Spleen (tissue), 11 donors: ENCODE data around the gene DELE1. TPM values are rescaled to one million over a fixed set of nuclear protein-coding genes. Genes with fewer than 3 reads are reported as not detected.

Experiments used
- DNase-seq: peaks from one replicate; pipeline ENCODE4 v3.0.0-alpha.2; 2020
- H3K27ac ChIP-seq, 8 donors: fragments of 200-600 bp; sonication (generic) in 7 of 8; 1 replicate in 4 of 8; 2 replicates in 4 of 8; pipeline versions ENCODE4 v1.5.0 to v1.8.0; 2016 to 2021; ENCODE audit warnings: inconsistent platforms in 4 of 8, mild to moderate bottlenecking in 4 of 8, moderate library complexity in 1 of 8
- H3K27me3 ChIP-seq, 7 donors: fragments of 200-600 bp; sonication (generic) in 6 of 7; replicated peaks in 1 of 7; 1 replicate in 4 of 7; 2 replicates in 3 of 7; pipeline versions ENCODE4 v1.5.0 to v1.8.0; 2016 to 2021; ENCODE audit warnings: inconsistent platforms in 3 of 7, mild to moderate bottlenecking in 1 of 7
- H3K36me3 ChIP-seq, 6 donors: fragments of 200-600 bp; sonication (generic) in 5 of 6; 1 replicate in 4 of 6; 2 replicates in 2 of 6; pipeline versions ENCODE4 v1.5.0 to v1.8.0; 2016 to 2021; ENCODE audit warnings: inconsistent platforms in 2 of 6
- H3K4me1 ChIP-seq, 6 donors: fragments of 200-600 bp; sonication (generic) in 5 of 6; 1 replicate in 3 of 6; 2 replicates in 3 of 6; pipeline versions ENCODE4 v1.5.0 to v1.8.0; 2016 to 2021; ENCODE audit warnings: inconsistent platforms in 3 of 6
- H3K4me3 ChIP-seq, 8 donors: fragments of 200-600 bp; sonication (generic) in 7 of 8; 1 replicate in 4 of 8; 2 replicates in 4 of 8; pipeline versions ENCODE4 v1.5.0 to v1.8.0; 2016 to 2021; ENCODE audit warnings: inconsistent platforms in 4 of 8, mild to moderate bottlenecking in 4 of 8, moderate library complexity in 2 of 8
- H3K9me3 ChIP-seq, 8 donors: fragments of 200-600 bp; sonication (generic) in 7 of 8; 1 replicate in 4 of 8; 2 replicates in 4 of 8; pipeline versions ENCODE4 v1.5.0 to v1.8.0; 2016 to 2021; ENCODE audit warnings: inconsistent platforms in 4 of 8
- POLR2A ChIP-seq, 3 donors: fragments of 450-650 bp; IDR thresholded peaks; one replicate each; pipeline ENCODE4 v1.5.1; 2017; ENCODE audit warnings: antibody characterized with exemption in 3 of 3, mild to moderate bottlenecking in 1 of 3
- POLR2AphosphoS5 ChIP-seq, 3 donors: sonication (generic); formaldehyde crosslinking; IDR thresholded peaks; one replicate each; pipeline ENCODE4 v1.5.1; 2017; ENCODE audit warnings: antibody characterized with exemption in 3 of 3
- WGBS, 5 donors: extraction: QIAGEN DNeasy Blood & Tissue Kit in 3 of 5; methylation state at CpG; one replicate each; pipeline versions ENCODE4 v1.1.5 to v1.1.7; 2013 to 2018; 5-methylcytosine and 5-hydroxymethylcytosine counted together
- intact Hi-C: fragments of 100-400 bp; cut with DNase I; formaldehyde crosslinking; loops from one replicate; pipeline ENCODE4 v1.15.0; 2023; ENCODE audit warnings: low total_unique reads
- polyA plus RNA-seq, 3 donors: library from polyadenylated mRNA; stranded (reverse); fragments of 200-250 nt; gene quantifications; one replicate each; pipeline ENCODE4 v1.2.1, GENCODE V29; 2013
- total RNA-seq, 7 donors: library from RNA; depleted of rRNA in 3 of 7; stranded (reverse); fragments of >200 nt in 3 of 7; fragmentation: NEBNext Ultra II Directional in 4 of 7; extraction: Animal tissue kit (Norgen Biotek cat#: 25700) in 4 of 7; gene quantifications; one replicate each; pipeline versions ENCODE4 v1.1.0 to v1.2.1, GENCODE V29; 2016 to 2021
- TF ChIP-seq, protein P1 (sequence below), 11 experiments: fragments of 200-600 bp in 7 of 11; fragments of 450-650 bp in 4 of 11; sonication (generic) in 4 of 11; IDR thresholded peaks in 8 of 11; conservative IDR thresholded peaks in 3 of 11; 1 replicate in 7 of 11; 2 replicates in 4 of 11; pipeline versions ENCODE4 v1.4.0 to v1.8.0; 2016 to 2021; ENCODE audit warnings: antibody characterized with exemption in 11 of 11, inconsistent platforms in 4 of 11, mild to moderate bottlenecking in 1 of 11
- donor health status: healthy with polysubstance abuse.
- donor health status: DM: no; HTN: no; CAD: no; lungs with moderate emphysema.
- donor health status: DM: no; HTN: no; CAD: no.
- donor health status: Bipolar disorder and iron deficiency.
- donor health status: healthy.
- donor health status: DM: no; HTN: no; CAD: no.
- donor health status: DM: yes; HTN: yes; CAD: no.

Gene DELE1
- total and polyA plus RNA-seq, 10 donors: 36.1 to 194 (median 130) TPM

DNA sequence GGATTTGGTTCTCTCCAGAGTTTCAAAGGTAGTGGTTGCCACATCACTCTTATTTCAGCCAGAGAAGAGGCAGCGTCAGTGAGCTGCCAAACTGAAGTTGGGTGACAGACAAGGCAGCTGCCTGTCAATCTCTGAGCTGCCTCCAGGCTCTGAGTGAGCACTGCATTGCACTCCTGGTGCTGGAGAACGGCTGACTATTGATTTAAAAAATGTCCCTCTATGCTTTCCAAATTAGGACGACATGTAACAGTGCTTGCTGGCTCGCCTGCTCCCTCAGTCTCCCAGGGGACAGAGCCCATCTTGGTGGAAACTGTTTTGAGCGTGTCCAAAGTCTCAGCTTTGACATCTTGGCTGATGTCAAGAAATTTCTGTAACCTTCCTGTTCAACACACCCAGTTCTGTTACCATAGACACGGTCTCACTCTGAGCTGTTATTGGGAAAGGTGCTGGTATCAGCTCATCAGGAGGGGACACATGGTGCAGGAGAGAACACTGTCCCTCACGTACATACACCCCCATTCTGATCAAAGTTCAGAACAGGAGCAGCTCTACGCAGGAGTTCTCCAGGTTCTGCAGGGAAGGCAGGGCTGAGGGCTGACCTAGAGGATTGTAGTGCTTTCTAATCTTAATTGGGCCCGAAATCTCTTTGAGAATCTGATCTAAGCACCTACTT, 18.6 kb downstream of the DELE1 start:
- DNase-seq: no peak
- WGBS, 5 donors: 82 to 89% (median 85%) methylated on average over 9 of the region's 9 CpGs
- no peak overlapping the region for H3K4me3 ChIP-seq
- no peaks in the 10 kb centered on the region for H3K9me3 ChIP-seq
- H3K27me3 ChIP-seq: no peaks in the 10 kb centered on the region
- peak in 1 of 3 donors; percentile 1 for TF ChIP-seq POLR2AphosphoS5 (IDR thresholded peaks at IDR 0.05)
- TF ChIP-seq POLR2A (IDR thresholded peaks at IDR 0.05): no peak
- H3K36me3 ChIP-seq: peaks cover 0 to 62% (median 28%) of the 10 kb centered on the region in 6 donors
- peak overlapping the region in 5 of 8 donors; percentile 20 to 82 (median 65) for H3K27ac ChIP-seq
- intact Hi-C loops: no loop called here
- peaks cover 4 to 71% (median 44%) of the 10 kb centered on the region in 6 donors for H3K4me1 ChIP-seq

DNA sequence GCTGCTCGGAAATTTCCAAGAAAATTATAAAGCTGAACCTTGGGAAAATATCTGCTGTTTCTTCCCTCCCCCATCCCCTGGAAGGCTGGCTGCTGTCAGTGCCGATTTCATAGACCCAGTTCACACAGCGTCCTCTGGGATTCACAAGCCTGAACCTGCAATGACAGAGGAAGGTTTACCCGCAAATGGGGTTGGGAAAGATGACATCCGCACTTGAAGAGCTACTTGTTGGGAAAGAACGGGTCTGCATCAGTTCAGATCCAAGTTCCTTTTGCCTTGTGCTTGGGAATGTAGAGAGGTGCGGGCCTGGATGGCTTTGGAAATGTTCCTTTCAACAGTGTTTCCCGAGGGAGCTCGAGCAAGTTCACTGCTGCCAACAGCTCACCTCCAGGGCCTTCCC, 20.4 kb downstream of the DELE1 start:
- intact Hi-C loops: no loop called here
- peaks cover 0 to 54% (median 10%) of the 10 kb centered on the region in 6 donors for H3K36me3 ChIP-seq
- H3K27ac ChIP-seq: peak overlapping the region in 4 of 8 donors; percentile 29 to 69 (median 60)
- no peak for DNase-seq
- H3K27me3 ChIP-seq: no peaks in the 10 kb centered on the region
- 75 to 86% (median 84%) methylated on average over 9 of the region's 9 CpGs for WGBS, 5 donors
- H3K4me1 ChIP-seq: peaks cover 16 to 89% (median 59%) of the 10 kb centered on the region in 6 donors
- H3K9me3 ChIP-seq: no peaks in the 10 kb centered on the region
- TF ChIP-seq POLR2A (IDR thresholded peaks at IDR 0.05) (no peak), POLR2AphosphoS5 (IDR thresholded peaks at IDR 0.05) (peak in 1 of 3 donors; percentile 19)
- TF ChIP-seq, protein P1, sequence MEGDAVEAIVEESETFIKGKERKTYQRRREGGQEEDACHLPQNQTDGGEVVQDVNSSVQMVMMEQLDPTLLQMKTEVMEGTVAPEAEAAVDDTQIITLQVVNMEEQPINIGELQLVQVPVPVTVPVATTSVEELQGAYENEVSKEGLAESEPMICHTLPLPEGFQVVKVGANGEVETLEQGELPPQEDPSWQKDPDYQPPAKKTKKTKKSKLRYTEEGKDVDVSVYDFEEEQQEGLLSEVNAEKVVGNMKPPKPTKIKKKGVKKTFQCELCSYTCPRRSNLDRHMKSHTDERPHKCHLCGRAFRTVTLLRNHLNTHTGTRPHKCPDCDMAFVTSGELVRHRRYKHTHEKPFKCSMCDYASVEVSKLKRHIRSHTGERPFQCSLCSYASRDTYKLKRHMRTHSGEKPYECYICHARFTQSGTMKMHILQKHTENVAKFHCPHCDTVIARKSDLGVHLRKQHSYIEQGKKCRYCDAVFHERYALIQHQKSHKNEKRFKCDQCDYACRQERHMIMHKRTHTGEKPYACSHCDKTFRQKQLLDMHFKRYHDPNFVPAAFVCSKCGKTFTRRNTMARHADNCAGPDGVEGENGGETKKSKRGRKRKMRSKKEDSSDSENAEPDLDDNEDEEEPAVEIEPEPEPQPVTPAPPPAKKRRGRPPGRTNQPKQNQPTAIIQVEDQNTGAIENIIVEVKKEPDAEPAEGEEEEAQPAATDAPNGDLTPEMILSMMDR (IDR thresholded peaks at IDR 0.05 in 8 of 11, conservative IDR thresholded peaks at IDR 0.05 in 3 of 11): no peak
- no peak overlapping the region for H3K4me3 ChIP-seq

DNA sequence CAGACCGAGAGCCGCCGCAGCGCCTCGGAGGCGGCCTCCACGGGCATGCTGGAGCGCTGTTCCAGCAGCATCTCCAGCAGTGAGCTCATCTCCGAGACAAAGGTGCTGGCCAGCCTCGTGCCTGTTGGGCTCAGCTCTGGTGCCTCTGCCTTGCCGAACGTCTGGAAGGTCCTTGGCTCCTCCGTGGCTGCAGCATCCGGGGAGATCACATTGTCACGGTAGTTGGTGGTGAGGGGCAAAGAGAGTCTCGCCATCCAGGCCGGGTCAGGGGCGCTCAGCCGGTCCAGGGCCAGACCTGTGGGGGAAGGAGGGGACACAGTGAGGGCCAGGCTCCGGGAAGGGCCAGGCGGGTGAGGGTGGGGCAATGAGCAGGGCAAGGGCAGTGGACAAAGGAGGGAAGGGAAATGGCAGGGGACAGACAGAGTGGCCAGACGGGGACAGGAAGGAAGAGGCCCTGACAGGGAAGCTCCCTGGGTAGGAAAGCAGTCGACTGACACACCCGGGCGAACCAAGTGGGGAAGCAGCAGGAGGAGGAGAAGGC, 21.9 kb downstream of the DELE1 start:
- intact Hi-C loops: no loop called here
- DNase-seq: peak; percentile 86
- H3K4me3 ChIP-seq: no peak overlapping the region
- no peaks in the 10 kb centered on the region for H3K27me3 ChIP-seq
- TF ChIP-seq, protein P1 (IDR thresholded peaks at IDR 0.05 in 8 of 11, conservative IDR thresholded peaks at IDR 0.05 in 3 of 11): no peak
- TF ChIP-seq POLR2AphosphoS5 (IDR thresholded peaks at IDR 0.05): peak; percentile 70 to 83 (median 80)
- peaks cover 17 to 98% (median 66%) of the 10 kb centered on the region in 6 donors for H3K4me1 ChIP-seq
- WGBS, 5 donors: 53 to 70% (median 59%) methylated on average over 22 to 25 of the region's 25 CpGs
- H3K9me3 ChIP-seq: no peaks in the 10 kb centered on the region
- peaks cover 0 to 54% (median 5%) of the 10 kb centered on the region in 6 donors for H3K36me3 ChIP-seq
- peak overlapping the region in 5 of 8 donors; percentile 29 to 69 (median 57) for H3K27ac ChIP-seq

DNA sequence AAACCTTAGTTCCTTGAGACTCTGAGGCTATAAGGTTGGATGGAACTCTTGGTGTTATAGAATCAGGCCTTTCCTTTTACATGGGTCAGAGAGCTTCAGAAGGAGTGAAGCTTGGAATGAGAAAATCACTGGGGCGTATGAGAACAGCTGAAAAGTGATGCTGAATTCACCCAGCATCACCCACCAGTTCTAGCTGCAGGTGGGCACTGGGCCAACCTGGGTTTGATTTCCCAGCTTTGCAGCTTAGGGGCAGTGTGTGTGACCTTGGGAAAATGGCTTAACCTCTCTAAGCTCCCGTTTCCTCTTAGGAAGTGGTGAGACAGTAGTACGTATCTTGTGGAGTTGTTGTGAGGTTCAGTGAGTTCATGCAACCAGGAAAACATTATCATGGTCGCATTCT, 23.6 kb downstream of the DELE1 start:
- Histone ChIP-seq H3K4me3 (no peak overlapping the region), H3K27ac (peak overlapping the region in 6 of 8 donors; percentile 1 to 65 (median 38)), H3K9me3 (no peaks in the 10 kb centered on the region), H3K36me3 (peaks cover 0 to 46% (median 5%) of the 10 kb centered on the region in 6 donors), H3K4me1 (peaks cover 20 to 98% (median 68%) of the 10 kb centered on the region in 6 donors), H3K27me3 (no peaks in the 10 kb centered on the region)
- WGBS, 5 donors: 46 to 75% (median 50%) methylated on average over 4 of the region's 4 CpGs
- TF ChIP-seq POLR2AphosphoS5 (IDR thresholded peaks at IDR 0.05): peak in 1 of 3 donors; percentile 47
- TF ChIP-seq, protein P1 (IDR thresholded peaks at IDR 0.05 in 8 of 11, conservative IDR thresholded peaks at IDR 0.05 in 3 of 11): no peak
- no peak for DNase-seq
- intact Hi-C loops: no loop called here
